G401 (cell line): ENCODE results near the gene FIGNL2. TPM values are rescaled to one million over a fixed set of nuclear protein-coding genes. Genes with fewer than 3 reads are reported as not detected.
"Not testable (repeated sequence)": the region's sequence is repeated elsewhere in the genome, so short reads cannot be mapped to it uniquely, and the experiment has no call there.

Source experiments
- DNase-seq: peaks from one replicate; pipeline ENCODE4 v3.0.0-alpha.2; 2015; ENCODE audit warnings: low spot score
- in situ Hi-C: cut with HindIII; loops from 2 replicates; pipeline ENCODE4 v1.10.0; 2016; ENCODE audit warnings: low sequenced_read_pairs, mixed read lengths
- total RNA-seq: library from RNA; depleted of rRNA; stranded (reverse); fragments of >200 nt; shearing (Covaris generic); gene quantifications from 2 replicates; pipeline ENCODE4 v1.2.3, GENCODE V29; 2014; rRNA removed

FIGNL2 gene, protein sequence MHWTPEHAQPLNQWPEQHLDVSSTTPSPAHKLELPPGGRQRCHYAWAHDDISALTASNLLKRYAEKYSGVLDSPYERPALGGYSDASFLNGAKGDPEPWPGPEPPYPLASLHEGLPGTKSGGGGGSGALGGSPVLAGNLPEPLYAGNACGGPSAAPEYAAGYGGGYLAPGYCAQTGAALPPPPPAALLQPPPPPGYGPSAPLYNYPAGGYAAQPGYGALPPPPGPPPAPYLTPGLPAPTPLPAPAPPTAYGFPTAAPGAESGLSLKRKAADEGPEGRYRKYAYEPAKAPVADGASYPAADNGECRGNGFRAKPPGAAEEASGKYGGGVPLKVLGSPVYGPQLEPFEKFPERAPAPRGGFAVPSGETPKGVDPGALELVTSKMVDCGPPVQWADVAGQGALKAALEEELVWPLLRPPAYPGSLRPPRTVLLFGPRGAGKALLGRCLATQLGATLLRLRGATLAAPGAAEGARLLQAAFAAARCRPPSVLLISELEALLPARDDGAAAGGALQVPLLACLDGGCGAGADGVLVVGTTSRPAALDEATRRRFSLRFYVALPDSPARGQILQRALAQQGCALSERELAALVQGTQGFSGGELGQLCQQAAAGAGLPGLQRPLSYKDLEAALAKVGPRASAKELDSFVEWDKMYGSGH
- total RNA-seq = 11.1 and 12.8 TPM in 2 replicates

DNA sequence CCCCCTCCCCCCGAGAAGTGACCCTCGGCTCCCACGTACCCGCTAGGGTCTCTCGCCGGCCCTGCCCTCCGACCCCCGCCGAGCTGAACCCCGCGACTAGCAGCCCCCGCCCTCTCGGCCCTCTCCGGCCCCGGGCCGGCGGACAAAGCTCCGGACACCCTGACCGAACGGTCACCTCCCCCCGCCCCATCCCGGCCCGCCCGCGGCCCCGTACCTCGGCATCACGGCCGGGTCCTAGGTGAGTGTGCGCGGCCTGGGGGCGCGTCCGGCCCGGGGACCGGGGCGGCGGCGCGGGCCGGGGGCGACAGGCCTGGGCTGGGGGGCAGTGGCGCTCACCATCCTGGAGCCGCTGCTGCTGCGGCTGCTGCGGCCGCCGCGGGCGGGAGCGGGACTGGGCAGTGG, at the start of gene FIGNL2:
FIGNL2 (minus strand) TSS at position 393 of the 402 bp plus-strand sequence. CDS start 26,305 bp downstream, outside the sequence.
- no peak for DNase-seq
- in situ Hi-C loops = no loop called here

DNA sequence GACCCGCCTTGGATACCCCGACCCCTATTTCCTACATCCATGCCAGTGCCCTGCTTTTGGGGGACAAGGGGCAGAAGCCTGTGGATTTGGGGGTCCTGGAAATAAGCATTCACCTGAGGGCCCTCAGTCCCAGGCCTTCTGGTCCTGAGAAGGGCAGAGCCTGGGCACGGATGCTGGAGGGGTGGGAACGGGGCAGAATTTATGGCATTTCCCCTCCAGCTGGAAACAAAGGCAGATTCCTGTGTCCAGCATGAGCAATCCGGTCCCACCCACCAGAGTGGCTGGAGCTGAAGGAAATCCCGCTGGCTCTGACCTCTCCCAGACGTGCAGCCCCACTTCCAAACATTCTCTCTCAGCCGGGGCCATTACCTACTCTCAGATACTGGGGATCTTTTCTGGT, 48.7 kb upstream of the FIGNL2 start:
- no peak for DNase-seq
- in situ Hi-C loops = no loop called here

DNA sequence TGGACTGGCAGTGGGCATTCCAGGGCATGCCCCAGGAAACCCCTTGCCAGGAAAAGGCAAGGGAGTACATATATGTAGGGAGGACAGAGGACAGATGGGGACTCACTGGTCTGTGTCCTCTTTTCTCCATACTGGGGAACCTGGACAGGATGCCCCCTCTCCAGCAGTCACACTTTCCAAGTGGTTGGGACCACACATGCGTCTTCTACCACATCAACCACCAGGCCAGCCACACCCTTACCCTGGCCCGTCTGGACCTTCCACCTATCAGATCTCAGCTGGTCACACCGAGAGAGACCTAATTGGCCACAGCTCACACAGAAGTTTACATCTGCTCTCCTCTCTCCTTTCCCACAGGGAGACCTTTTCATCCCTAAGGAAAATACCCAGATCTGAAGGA, 47.7 kb upstream of the FIGNL2 start:
- in situ Hi-C loops = no loop called here
- no peak for DNase-seq

DNA sequence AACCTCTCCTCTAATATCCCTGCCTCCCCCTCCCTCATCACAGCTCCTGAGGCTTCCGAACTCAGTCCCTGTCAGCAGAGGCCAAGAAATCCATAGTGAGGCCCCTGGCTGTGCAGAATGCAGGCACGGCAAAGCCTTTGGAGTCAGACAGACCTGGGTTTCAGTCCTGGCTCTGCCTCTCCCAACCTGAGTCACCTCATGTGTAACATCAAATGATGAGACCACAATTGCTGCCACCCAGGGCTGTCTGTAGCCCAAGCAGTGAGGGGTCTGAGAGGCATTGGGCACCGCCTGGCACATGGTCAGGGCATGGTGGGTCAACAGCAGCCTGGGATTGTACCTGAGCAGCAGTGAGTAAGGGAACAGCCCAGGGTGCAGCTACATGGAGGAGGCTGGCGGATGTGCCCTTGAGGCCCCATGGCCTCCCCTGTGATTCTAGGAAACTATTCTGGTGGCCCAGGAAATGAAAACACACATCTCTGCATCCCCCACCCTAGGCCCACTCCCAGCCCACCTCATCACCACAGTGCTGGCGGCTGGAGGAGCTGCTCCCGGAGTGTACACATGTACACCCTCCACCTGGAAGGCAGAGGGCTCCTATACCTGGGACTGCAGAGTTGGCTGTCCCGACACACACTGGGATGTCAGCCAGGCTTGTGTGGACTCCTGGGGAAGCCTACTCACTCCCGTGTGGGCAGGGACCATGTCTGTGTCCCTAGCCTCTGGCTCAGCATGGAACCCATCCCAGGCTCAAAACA, 47.0 kb upstream of the FIGNL2 start:
- DNase-seq = no peak
- in situ Hi-C loops = no loop called here

DNA sequence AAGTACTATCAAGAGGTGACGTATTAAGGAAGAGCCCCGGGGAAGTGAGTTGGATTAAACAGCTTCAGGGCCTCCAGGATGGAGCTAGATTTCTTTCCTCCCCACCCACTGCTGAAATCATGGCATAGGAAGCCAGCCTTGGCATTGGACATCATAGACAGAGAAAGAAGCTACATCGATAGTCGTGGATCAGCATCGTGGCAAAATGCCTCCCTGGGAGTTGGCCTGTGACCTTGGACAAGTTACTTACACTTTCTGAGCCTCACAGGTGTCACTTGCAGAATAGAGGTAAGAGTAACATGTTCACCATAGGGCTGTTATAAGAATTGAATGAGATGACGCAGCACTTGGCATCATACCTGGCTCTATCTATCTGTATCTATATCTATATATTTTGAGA, 45.3 kb upstream of the FIGNL2 start:
- in situ Hi-C loops = no loop called here
- no peak for DNase-seq

DNA sequence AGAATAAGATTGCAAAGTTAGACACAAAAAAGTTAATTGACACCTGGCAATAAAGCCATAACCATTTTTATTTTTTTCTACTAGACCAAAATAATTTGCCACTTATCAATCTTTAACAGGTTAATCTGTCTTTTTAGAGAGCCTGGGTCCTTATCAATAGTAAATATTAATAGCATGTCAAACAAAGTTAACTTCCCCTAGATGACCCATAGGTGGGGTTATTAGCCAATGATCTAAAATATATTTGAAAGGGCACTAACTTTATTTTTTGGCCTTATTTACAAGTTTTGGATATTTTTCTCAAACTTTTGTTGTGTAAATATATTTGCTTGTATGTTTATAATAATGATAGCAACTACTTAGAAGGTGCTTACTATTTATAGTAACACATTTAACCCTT, 43.3 kb upstream of the FIGNL2 start:
- in situ Hi-C loops = no loop called here

DNA sequence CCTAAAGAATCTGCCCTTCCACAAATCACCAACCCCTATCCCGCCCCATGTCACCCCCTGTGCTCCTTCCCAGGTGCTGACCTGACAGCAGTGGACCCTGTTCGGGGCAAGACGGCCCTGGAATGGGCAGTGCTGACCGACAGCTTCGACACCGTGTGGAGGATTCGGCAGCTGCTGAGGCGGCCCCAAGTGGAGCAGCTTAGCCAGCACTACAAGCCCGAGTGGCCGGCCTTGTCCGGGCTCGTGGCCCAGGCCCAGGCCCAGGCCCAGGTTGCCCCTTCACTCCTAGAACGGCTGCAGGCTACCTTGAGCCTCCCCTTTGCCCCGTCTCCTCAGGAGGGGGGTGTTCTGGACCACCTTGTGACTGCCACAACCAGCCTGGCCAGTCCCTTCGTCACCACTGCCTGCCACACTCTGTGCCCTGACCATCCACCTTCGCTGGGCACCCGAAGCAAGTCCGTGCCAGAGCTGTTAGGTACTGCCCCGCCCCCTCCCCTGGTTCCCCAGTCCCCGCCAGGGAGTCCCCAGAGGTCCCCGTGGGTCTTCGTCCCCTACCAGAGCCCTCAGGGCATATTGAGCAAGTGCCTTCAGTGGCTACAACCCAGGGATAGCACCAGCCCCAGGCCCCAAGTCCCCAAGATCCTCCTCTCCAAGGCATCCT, 42.1 kb upstream of the FIGNL2 start:
- in situ Hi-C loops = no loop called here
- no peak for DNase-seq

More for the DNA sequence above, 43.3 kb upstream of the FIGNL2 start:
- no peak for DNase-seq

DNA sequence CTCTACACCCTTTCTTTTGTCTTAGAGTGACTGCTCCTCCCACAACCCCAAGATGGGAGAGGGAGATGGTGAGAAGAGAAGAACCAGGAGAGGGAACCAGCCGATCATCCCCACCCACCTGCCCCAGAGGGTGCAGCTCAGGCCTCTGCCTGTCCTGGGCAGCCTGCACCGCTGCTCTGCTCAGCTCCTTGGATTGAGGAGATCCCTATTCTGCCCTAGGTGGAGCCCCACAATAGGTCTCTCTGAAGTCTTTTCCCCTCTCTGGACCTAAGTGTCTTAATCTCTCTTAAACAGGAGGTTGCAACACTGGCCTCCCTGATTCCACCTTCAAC, 41.6 kb upstream of the FIGNL2 start:
- DNase-seq = no peak
- in situ Hi-C loops = no loop called here

DNA sequence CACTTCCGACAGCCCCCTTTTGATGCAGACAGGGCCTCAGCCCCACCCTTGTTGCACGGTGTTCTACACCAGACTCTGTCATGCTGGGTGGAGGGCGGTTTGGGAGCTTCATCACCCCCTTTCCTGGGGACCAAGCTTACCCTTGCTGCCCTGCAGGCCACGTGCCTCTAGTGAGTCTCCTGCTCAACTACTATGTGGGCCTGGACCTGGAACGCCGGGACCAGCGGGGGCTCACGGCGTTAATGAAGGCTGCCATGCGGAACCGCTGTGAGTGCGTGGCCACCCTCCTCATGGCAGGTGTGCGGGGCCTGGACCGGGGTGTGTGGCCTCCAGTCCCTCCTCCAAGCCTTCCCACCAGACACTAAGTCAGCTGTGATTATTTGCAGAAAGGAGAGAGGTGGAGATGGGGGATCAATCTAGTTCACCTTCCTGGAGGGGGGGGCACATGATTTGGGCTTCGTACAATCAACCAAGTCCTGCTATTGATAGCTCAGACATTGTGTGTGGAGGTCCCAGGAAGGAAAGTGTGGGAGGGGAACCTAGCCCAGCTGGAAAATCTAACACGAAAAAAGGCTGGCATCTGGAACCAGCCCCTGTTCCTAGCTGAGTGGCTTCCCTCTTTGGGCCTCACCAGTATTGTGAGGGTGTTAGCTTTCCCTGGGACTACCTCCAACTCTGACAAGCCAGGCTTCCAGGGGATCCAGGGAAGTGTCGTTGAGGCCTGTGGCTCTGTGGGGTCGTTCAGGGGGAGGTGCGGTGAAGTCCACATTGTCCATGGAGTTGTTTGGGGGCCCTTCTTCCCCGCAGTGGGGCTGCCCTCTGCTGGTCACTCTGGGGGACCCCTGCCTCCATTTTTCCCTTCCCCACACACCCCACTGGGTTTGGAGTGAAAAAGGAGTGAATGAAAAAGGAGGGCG, 41.0 kb upstream of the FIGNL2 start:
- in situ Hi-C loops = no loop called here
- no peak for DNase-seq

DNA sequence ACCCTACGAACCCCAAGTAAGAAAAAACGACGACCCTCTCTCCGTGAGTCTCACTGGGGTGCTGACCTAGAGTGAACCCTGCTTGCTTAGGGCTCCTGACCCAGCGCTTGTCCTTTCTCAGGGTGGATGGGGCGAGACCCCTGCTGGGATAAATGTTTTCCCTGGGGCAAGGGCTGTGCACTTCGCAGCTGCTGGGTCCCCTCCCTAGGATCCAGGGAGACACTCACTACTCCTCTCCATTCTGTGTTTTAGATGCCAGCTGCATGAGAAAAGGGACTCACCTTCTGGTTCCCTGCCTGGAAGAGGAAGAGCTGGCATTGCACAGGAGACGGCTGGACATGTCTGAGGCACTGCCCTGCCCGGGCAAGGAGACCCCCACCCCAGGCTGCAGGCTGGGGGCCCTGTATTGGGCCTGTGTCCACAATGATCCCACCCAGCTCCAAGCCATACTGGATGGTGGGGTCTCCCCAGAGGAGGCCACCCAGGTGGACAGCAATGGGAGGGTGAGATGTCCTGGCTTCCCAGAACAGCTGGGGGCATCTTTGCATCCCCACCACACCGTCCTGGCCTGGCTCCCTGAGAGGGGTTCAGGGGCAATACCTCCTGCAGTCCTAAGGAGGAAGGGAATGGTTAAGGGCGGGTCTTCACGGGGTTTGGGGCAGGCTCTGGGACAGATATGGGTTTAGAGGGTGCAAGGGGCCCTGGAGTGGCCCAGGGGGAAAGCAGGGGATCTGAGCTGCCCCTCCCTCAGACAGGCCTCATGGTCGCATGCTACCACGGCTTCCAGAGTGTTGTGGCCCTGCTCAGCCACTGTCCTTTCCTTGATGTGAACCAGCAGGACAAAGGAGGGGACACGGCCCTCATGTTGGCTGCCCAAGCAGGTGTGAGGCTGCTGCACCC, 40.0 kb upstream of the FIGNL2 start:
- no peak for DNase-seq
- in situ Hi-C loops = no loop called here

DNA sequence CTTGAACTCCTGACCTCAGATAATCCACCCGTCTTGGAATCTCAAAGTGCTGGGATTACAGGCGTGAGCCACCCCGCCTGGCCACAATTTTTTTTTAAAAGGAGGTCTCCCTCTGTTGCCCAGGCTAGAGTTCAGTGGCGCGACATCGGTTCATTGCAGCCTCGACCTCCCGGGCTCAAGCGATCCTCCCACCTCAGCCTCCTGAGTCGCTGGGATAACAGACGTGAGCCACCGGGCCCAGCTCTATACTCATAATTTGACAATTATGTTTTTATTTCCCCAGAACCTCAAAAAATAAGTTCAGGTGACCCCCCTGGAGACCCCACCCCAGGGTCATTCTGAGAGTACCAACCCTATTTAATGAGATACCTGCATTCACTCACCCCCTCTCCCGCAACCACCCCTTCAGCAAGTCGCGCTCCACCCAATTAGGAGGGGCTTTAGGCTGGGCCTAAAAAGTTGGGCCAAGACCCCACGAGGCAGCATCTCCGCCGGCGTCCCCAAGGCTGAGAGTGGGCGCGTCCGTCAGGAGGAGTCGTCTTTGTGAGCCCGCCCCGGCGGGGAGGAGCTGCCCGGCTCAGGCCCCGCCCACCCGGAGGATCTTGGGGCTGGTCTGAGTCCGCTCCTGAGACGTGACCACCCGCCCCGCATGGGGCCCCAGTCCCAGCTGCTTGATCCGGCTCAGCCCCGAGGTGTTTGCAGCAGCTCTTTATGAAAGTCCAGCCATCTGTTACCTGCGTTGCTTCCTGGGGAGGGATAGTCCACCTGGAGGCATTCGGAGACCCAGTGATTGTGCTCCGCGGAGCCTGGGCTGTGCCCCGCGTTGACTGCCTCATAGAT, 39.2 kb upstream of the FIGNL2 start, which contains the start of gene ANKRD33:
ANKRD33 (plus strand) TSS at position 628 of the 840 bp plus-strand sequence; CDS start at position 712, 84 bp downstream.
- in situ Hi-C loops = no loop called here
- DNase-seq = no peak

DNA sequence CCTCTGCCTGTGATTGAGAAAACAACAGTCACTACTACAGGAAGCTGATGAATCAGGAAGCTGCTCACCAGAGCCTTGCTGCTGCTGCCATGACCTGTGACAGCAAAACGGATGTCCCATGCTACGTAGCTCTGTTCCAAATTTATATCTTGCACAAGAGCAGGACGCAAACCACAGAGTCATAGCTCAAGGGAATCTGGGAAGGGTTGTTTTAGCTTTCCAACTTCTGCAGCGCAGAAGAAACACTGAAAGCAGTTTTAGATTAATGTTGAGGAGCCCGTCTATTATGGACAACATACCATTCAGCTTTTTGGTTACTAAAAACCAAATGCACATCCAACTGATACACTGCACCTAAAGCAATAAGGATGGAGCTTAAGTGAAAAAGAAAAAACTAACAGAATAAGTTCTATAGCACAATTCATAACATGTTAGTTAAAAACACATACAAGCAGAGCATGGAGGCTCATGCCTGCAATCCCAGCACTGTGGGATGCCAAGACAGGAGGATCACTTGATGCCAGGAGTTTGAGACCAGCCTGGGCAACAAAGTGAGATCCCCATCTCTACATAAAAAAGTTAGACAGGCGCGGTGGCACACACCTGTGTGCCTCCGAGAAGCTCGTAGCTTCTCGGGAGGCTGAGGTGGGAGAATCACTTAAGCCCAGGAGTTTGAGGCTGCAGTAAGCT, 37.6 kb upstream of the FIGNL2 start:
- no peak for DNase-seq
- in situ Hi-C loops = no loop called here

DNA sequence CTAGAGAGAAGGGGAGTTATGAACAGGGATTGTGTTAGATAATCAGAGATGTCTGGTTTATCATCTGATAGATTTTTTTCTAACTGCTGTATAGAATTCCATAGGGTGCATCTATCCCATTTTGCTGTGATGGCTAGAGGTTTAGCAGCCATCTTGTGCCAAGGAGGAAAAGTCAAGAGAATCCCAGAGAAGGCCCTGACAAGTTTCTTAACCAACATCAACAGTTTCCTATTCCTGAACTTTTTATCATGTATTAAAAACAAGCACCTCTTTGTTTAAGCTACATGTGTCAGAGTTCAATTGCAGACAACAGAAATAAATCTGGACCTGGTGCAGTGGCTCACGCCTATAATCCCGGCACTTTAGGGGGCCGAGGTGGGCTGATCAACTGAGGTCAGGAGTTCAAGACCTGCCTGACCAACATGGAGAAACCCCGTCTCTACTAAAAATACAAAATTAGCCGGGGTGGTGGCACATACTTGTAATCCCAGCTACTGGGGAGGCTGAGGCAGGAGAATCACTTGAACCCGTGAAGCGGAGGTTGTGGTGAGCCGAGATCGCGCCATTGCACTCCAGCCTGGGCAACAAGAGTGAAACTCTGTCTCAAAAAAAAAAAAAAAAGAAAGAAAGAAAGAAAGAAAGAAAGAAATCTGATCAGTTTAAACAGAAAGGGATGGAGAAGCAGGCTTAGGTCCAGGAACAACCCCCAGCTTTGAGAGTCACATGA, 36.9 kb upstream of the FIGNL2 start:
- DNase-seq, in situ Hi-C loops: not testable (repeated sequence)

DNA sequence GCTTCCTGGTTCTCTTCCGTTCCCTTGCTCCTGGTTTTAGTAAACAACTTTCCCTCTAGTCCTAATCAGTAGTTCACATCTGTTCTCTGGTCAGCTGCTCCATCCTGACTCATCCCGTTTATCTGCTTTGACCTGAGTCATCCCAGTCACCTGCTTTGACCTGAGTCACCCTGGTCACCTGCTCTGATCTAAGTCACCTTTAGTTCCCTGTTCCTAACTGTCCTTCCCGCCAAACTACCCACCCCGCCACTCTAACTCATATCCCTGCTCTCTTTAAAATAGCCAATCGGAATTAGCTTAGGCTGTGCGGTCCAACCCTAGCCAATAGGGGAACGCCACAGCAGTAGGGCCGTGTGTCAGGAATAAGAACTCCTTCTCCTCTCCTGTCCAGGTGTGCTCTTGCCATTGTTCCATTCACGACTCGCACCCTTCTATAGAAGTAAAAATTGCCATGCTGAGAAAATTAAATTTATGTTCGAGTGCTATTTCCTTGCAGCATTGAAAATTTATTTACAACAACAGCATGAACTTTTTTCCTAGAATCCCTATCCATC, 36.2 kb upstream of the FIGNL2 start:
- in situ Hi-C loops = no loop called here
- no peak for DNase-seq

DNA sequence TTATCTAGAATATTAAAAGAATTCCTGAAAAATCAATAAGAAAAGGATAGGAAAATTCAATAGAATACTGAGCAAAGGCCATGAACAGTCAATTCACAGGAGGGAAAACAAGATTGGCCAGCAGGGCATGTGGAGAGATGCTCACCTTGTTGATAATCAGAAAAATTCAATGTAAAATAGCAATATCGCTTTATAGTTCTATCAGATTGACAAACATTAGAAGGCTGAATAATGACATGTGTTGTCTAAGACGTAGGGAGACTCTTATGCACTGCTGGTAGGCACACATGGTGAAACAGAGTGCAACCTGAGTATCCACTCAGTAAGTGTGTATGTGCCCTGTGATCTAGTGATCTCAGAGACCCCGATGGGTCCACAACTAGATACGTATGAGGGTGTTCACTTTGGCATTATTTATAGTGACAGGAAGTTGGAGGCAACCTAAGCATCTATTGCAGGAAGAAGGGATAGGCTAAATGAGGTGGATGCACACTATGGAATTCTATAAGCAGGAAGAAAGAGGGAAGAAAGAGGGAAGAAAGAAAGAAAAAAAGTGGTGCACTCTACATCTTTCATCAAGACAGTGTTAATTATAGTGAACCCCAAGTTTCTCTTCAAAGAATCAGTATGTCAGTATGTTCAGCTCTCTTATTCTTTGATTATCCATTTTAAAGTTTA, 35.6 kb upstream of the FIGNL2 start:
- in situ Hi-C loops = no loop called here
- DNase-seq = no peak
